BJ (cell line): Measurements from ENCODE around the gene SDHA. TPM values are rescaled to one million over a fixed set of nuclear protein-coding genes. Genes with fewer than 3 reads are reported as not detected.

Source experiments
- CTCF ChIA-PET: fragments of 350-600 bp; formaldehyde crosslinking; extraction: SDS; loops from one replicate; lab custom pipeline; 2021; ENCODE audit warnings: antibody characterized with exemption, inconsistent platforms; lab: Yijun Ruan, JAX
- POLR2A ChIA-PET: fragments of 300-600 bp; sonication (Branson Sonifier 250); formaldehyde crosslinking; extraction: SDS; loops from one replicate; lab custom pipeline; 2021; ENCODE audit warnings: antibody characterized with exemption; lab: Charles Lee
- DNase-seq: peaks from one replicate; pipeline ENCODE4 v3.0.0-alpha.2; 2011; ENCODE audit warnings: low read depth
- H3K27me3 ChIP-seq: 2 replicates; pipeline ENCODE4 v1.6.0; 2011; ENCODE audit warnings: low read length; ENCODE audit not compliant: control insufficient read depth, insufficient read depth
- H3K36me3 ChIP-seq: 2 replicates; pipeline ENCODE4 v1.5.1; 2011; ENCODE audit warnings: low read length; ENCODE audit not compliant: control insufficient read depth, insufficient read depth
- H3K4me3 ChIP-seq: 2 replicates; pipeline ENCODE4 v1.5.1; 2011; ENCODE audit warnings: low read depth, mild to moderate bottlenecking, control low read depth, low read length
- polyA plus RNA-seq: library from polyadenylated mRNA; depleted of rRNA; stranded (reverse); fragments of >200 nt; gene quantifications from 2 replicates; pipeline ENCODE4 v1.2.3, GENCODE V29; 2011
- TF ChIP-seq, protein P1 (sequence below): IDR thresholded peaks from 2 replicates; pipeline ENCODE4 v1.5.1; 2011; ENCODE audit warnings: low read depth, mild to moderate bottlenecking, control low read depth, inconsistent platforms, low read length, moderate library complexity; ENCODE audit not compliant: insufficient read depth

The SDHA gene
- polyA plus RNA-seq, 1 experiment: 112 TPM

- POLR2A ChIA-PET: no interaction called here
- DNase-seq: no peak
- TF ChIP-seq, protein P1, sequence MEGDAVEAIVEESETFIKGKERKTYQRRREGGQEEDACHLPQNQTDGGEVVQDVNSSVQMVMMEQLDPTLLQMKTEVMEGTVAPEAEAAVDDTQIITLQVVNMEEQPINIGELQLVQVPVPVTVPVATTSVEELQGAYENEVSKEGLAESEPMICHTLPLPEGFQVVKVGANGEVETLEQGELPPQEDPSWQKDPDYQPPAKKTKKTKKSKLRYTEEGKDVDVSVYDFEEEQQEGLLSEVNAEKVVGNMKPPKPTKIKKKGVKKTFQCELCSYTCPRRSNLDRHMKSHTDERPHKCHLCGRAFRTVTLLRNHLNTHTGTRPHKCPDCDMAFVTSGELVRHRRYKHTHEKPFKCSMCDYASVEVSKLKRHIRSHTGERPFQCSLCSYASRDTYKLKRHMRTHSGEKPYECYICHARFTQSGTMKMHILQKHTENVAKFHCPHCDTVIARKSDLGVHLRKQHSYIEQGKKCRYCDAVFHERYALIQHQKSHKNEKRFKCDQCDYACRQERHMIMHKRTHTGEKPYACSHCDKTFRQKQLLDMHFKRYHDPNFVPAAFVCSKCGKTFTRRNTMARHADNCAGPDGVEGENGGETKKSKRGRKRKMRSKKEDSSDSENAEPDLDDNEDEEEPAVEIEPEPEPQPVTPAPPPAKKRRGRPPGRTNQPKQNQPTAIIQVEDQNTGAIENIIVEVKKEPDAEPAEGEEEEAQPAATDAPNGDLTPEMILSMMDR: no peak
- CTCF ChIA-PET: interaction anchor here (1.1 to 1.5 kb wide), 2 partner anchors 9 to 12 kb away, joined by 3 to 6 read pairs; no protein-coding TSS in a partner anchor
- Histone ChIP-seq H3K27me3 (no peaks in the 10 kb centered on the region; the same call in 1 of the 2 replicates), H3K4me3 (no peak overlapping the region), H3K36me3 (peaks cover 1% of the 10 kb centered on the region; the same call in 1 of the 2 replicates)
Measured at GRCh38 chr5:197892-198489, 20.1 kb upstream of the SDHA start.

- Histone ChIP-seq H3K27me3 (no peaks in the 10 kb centered on the region; the same call in 1 of the 2 replicates), H3K36me3 (peaks cover 4% of the 10 kb centered on the region; the same call in 1 of the 2 replicates), H3K4me3 (no peak overlapping the region)
- POLR2A ChIA-PET: no interaction called here
- CTCF ChIA-PET: interaction anchor here (1.1 to 2.4 kb wide), 3 partner anchors 10 to 12 kb away, joined by 3 to 7 read pairs (median 6); no protein-coding TSS in a partner anchor
- TF ChIP-seq, protein P1: no peak
- no peak for DNase-seq
Measured at GRCh38 chr5:198516-199196, 19.5 kb upstream of the SDHA start.

DNA sequence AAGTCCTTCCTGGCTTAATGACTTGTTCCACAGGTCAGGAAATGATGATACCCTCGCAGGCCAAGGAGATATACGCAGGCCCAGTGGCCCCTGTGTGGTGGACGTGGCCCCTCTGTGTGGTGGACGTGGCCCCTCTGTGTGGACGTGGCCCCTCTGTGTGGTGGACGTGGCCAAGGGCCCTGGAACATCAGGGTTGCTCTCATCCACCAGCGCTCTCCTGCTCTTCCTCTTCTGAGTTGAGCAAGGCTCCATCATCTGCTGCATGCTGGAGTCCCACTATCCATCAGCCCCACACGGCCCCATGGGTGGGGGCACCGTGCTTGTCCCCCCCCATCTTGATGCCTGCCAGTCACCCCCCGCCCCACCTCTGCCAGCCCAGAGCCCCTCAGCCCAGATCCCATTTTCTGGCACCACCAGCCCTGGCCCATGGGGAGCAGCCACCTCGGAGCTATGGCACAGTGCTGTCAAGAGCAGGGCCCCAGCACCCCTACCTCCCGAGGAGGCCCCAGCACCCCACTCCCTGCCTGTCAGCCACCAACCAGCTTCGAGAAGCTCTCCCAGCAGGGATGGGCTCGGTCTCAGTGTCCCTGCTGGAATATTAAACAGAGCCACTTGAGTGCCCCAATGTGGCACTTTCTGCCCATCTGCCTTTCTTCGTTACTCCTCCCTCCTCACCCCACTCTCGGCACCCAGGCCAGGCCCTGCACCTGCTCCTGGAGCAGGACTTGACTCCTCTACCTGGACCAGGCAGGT is 18.7 kb upstream of the SDHA start:
- CTCF ChIA-PET: interaction anchor here (2.4 kb wide), 1 partner anchor 11 kb away, joined by 7 read pairs; no protein-coding TSS in a partner anchor
- Histone ChIP-seq H3K27me3 (no peaks in the 10 kb centered on the region; the same call in 1 of the 2 replicates), H3K36me3 (peaks cover 8% of the 10 kb centered on the region; the same call in 1 of the 2 replicates), H3K4me3 (no peak overlapping the region)
- TF ChIP-seq, protein P1: no peak
- POLR2A ChIA-PET: no interaction called here
- DNase-seq: no peak

GRCh38 chr5:199950-200645 is 18.0 kb upstream of the SDHA start:
- TF ChIP-seq, protein P1: no peak
- POLR2A ChIA-PET: no interaction called here
- CTCF ChIA-PET: interaction anchor here (1.7 to 2.4 kb wide), 2 partner anchors 9 to 12 kb away, joined by 4 to 7 read pairs; partner anchors contain the start of gene LRRC14B
- Histone ChIP-seq H3K4me3 (no peak overlapping the region), H3K36me3 (peaks cover 8% of the 10 kb centered on the region; the same call in 1 of the 2 replicates), H3K27me3 (no peaks in the 10 kb centered on the region)
- DNase-seq: no peak
